Lung (tissue), 12 donors: ENCODE results near the gene RASGEF1C. TPM values are rescaled to one million over a fixed set of nuclear protein-coding genes. Genes with fewer than 3 reads are reported as not detected.
A peak's percentile ranks its signal among the peaks of the same experiment; 100 is the strongest.

Experiments
- ATAC-seq: fragments of 200-7000 bp; cut with Tn5 transposase; one replicate; pipeline ENCODE4 v1.9.1; 2020; ENCODE audit warnings: moderate number of reproducible peaks; ENCODE audit not compliant: insufficient read depth, low FRiP score
- DNase-seq, 3 donors: peaks; one replicate each; pipeline ENCODE4 v3.0.0-alpha.2; 2013 to 2017
- H3K27ac ChIP-seq, 2 donors: one replicate each; pipeline ENCODE4 v1.5.1; 2013; ENCODE audit warnings: mild to moderate bottlenecking in 2 of 2, moderate library complexity in 2 of 2, control low read depth in 1 of 2, inconsistent platforms in 1 of 2, low read depth in 1 of 2, low read length in 1 of 2
- H3K27me3 ChIP-seq, 3 donors: one replicate each; pipeline ENCODE4 v1.5.1; 2013; ENCODE audit warnings: low read length in 2 of 3; ENCODE audit not compliant: control insufficient read depth in 3 of 3, insufficient read depth in 3 of 3
- H3K36me3 ChIP-seq, 4 donors: one replicate each; pipeline ENCODE4 v1.5.1; 2013; ENCODE audit warnings: low read length in 4 of 4, mild to moderate bottlenecking in 1 of 4, moderate library complexity in 1 of 4; ENCODE audit not compliant: control insufficient read depth in 4 of 4, insufficient read depth in 4 of 4
- H3K4me1 ChIP-seq, 5 donors: one replicate each; pipeline ENCODE4 v1.5.1; 2013; ENCODE audit warnings: low read length in 5 of 5, mild to moderate bottlenecking in 2 of 5, moderate library complexity in 1 of 5; ENCODE audit not compliant: control insufficient read depth in 5 of 5, insufficient read depth in 5 of 5
- H3K4me3 ChIP-seq: one replicate; pipeline ENCODE4 v1.5.1; 2013; ENCODE audit warnings: mild to moderate bottlenecking, control low read depth, moderate library complexity
- H3K9ac ChIP-seq, 2 donors: one replicate each; pipeline ENCODE4 v1.5.1; 2013; ENCODE audit warnings: low read length in 2 of 2, control low read depth in 1 of 2; ENCODE audit not compliant: insufficient read depth in 1 of 2
- H3K9me3 ChIP-seq, 4 donors: one replicate each; pipeline ENCODE4 v1.5.1; 2013; ENCODE audit warnings: low read length in 3 of 4, mild to moderate bottlenecking in 1 of 4, moderate library complexity in 1 of 4; ENCODE audit not compliant: control insufficient read depth in 4 of 4, insufficient read depth in 3 of 4
- WGBS, 2 donors: extraction: QIAGEN DNeasy Blood & Tissue Kit; methylation state at CpG; one replicate each; pipeline ENCODE4 v1.1.7; 2013; 5-methylcytosine and 5-hydroxymethylcytosine counted together
- polyA plus RNA-seq, 2 donors: library from polyadenylated mRNA; stranded (reverse); fragments of 200-250 nt; gene quantifications; one replicate each; pipeline ENCODE4 v1.2.1, GENCODE V29; 2013
- total RNA-seq, 2 donors: library from RNA; depleted of rRNA in 1 of 2; stranded (reverse); fragments of >200 nt in 1 of 2; gene quantifications; one replicate each; pipeline ENCODE4 v1.2.1, GENCODE V29; 2014 to 2021
- TF ChIP-seq, protein P1 (sequence below): IDR thresholded peaks from 2 replicates; pipeline ENCODE4 v1.5.1; 2012; ENCODE audit warnings: mild to moderate bottlenecking; ENCODE audit errors: control extremely low read depth, extremely low read depth
- donor health status: control.
- donor health status: control.
- donor health status: Bipolar disorder and iron deficiency.
- donor health status: healthy.
- donor health status: DM: yes; HTN: yes; CAD: no.

The RASGEF1C gene
- total and polyA plus RNA-seq, 4 donors: 0.03 to 0.31 TPM; not detected in 2

DNA sequence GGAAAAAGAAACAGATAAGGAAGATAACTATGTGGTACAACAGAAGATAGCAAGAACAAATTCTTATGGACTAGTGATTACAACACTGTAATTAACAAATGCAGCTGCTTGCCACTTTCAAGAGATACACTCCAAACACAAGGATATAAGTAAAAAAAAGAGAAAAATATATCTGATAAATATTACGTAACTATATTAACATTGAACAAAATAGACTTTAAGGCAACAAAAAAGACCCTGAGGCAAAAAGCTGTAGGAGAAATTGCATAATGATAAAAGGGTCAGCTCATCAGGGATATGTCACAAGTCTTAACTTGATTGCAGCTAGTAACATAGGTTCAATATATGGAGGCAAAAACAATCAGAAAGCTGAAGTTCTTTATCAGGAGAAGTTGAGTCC lies 86.1 kb downstream of the RASGEF1C start:
- ATAC-seq (no peak), DNase-seq (no peak)
- 75 to 84% methylated on average over 1 of the region's 1 CpG for WGBS, 2 donors
- Histone ChIP-seq H3K27ac (no peak overlapping the region), H3K9ac (no peak overlapping the region), H3K9me3 (peaks cover 0 to 2% (median 0%) of the 10 kb centered on the region in 4 donors), H3K27me3 (peaks cover 0 to 11% (median 4%) of the 10 kb centered on the region in 3 donors), H3K4me1 (no peaks in the 10 kb centered on the region), H3K4me3 (no peak overlapping the region), H3K36me3 (no peaks in the 10 kb centered on the region)
- TF ChIP-seq, protein P1, sequence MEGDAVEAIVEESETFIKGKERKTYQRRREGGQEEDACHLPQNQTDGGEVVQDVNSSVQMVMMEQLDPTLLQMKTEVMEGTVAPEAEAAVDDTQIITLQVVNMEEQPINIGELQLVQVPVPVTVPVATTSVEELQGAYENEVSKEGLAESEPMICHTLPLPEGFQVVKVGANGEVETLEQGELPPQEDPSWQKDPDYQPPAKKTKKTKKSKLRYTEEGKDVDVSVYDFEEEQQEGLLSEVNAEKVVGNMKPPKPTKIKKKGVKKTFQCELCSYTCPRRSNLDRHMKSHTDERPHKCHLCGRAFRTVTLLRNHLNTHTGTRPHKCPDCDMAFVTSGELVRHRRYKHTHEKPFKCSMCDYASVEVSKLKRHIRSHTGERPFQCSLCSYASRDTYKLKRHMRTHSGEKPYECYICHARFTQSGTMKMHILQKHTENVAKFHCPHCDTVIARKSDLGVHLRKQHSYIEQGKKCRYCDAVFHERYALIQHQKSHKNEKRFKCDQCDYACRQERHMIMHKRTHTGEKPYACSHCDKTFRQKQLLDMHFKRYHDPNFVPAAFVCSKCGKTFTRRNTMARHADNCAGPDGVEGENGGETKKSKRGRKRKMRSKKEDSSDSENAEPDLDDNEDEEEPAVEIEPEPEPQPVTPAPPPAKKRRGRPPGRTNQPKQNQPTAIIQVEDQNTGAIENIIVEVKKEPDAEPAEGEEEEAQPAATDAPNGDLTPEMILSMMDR: no peak

DNA sequence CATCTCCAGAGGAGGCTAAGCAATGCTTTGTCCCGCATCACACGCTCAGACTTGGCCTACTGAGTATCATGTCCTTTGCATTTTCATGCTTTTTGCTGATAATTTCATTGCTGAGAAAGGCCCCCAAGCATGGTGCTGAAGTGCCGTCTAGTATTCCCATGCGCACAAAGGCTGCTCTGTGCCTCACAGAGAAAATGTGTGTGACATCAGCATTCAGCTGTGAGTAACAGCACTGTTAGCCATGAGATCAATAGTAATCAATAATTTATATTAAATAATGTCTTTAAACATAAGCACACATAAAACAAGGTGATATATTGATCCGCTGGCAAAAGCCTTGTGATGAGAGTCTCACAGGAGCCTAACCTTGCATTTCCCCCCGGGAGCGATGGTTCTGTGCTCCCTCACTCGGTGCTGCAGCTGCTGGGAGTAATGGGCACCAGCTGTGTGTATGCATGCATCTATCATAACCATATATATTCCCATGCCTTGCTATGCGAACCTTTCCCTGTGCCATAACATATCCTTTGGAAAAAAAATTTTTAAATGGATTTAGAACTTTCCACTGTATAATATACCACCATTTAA lies 87.1 kb downstream of the RASGEF1C start:
- ATAC-seq (no peak), DNase-seq (peak in 1 of 3 donors; percentile 7)
- Histone ChIP-seq H3K9me3 (no peaks in the 10 kb centered on the region), H3K27me3 (peaks cover 0 to 11% (median 4%) of the 10 kb centered on the region in 3 donors), H3K4me3 (no peak overlapping the region), H3K36me3 (no peaks in the 10 kb centered on the region), H3K9ac (no peak overlapping the region), H3K4me1 (no peaks in the 10 kb centered on the region), H3K27ac (no peak overlapping the region)
- TF ChIP-seq, protein P1: no peak
- 87 to 94% methylated on average over 9 of the region's 9 CpGs for WGBS, 2 donors

DNA sequence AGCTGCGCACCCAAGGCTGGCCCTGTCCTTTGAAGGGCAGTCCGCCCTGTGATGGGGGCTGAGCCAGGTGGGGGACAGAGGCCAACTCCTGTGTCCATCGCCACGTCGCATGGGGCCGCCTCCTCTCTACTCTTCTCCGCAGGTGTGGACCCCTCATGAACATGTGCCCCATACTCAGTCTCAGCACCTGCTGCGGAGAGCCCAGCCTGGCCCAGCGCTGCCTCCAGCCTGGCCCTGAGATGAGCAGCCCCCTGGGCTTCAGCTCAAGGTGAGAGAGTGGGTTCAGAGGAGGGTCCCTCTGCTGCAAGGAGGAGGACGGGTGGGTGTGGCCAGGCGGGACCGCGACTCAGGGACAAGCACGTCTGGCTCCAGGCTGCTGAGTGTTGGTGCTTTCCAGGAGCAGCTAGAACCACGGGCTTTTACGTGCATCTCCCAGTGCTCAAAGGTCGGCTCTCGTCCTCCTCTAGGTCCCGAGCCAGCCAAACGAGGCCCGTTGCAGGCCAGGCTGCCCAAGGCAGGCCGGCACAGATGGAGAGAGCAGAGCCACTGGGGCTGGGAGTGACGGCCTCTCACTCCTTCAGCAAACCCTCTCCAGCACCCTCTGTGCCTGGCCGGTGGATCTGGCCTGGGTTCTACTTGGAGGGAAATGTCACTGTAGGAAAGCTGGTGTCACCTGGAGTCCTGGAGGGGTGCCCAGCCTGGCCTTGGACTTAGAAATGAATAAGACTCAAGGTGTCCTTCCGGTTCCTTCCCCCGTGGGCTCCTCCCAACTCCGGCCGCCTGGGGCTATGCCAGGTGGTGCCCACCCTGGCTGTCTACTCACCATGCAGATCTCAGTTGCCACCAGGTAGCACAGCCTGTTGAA lies 88.5 kb downstream of the RASGEF1C start:
- TF ChIP-seq, protein P1: no peak
- no peak overlapping the region for H3K4me3 ChIP-seq
- no peaks in the 10 kb centered on the region for H3K36me3 ChIP-seq
- H3K27me3 ChIP-seq: peaks cover 0 to 5% (median 0%) of the 10 kb centered on the region in 3 donors
- DNase-seq (peak in 1 of 3 donors; percentile 8), ATAC-seq (no peak)
- no peak overlapping the region for H3K27ac ChIP-seq
- H3K4me1 ChIP-seq: no peaks in the 10 kb centered on the region
- WGBS, 2 donors: 82 to 96% methylated on average over 28 of the region's 28 CpGs
- H3K9ac ChIP-seq: no peak overlapping the region
- no peaks in the 10 kb centered on the region for H3K9me3 ChIP-seq
